DOHH2 (cell line): Measurements from ENCODE around the gene DCAF4.

Experiments
- H3F3A ChIP-seq: fragments of 200-600 bp; sonication (generic), shearing (Covaris generic); 2 replicates; pipeline ENCODE4 v1.6.0; 2016; ENCODE audit warnings: antibody characterized with exemption, mild to moderate bottlenecking; ENCODE audit not compliant: control insufficient read depth, insufficient read depth
- H3K27ac ChIP-seq: fragments of 200-600 bp; sonication (generic); 2 replicates; pipeline ENCODE4 v1.5.1; 2014; ENCODE audit warnings: low read depth, mild to moderate bottlenecking, low read length, moderate library complexity
- H3K27me3 ChIP-seq: fragments of 200-600 bp; sonication (generic); 2 replicates; pipeline ENCODE4 v1.6.1; 2014; ENCODE audit warnings: mild to moderate bottlenecking, low read length, mixed read lengths; ENCODE audit not compliant: control insufficient read depth
- H3K36me3 ChIP-seq: fragments of 200-600 bp; sonication (generic); 2 replicates; pipeline ENCODE4 v1.6.1; 2014; ENCODE audit warnings: mild to moderate bottlenecking, low read length, moderate library complexity, mixed read lengths; ENCODE audit not compliant: control insufficient read depth
- H3K4me1 ChIP-seq: fragments of 200-600 bp; sonication (generic); 2 replicates; pipeline ENCODE4 v1.6.1; 2014; ENCODE audit warnings: mild to moderate bottlenecking, low read length, mixed read lengths; ENCODE audit not compliant: control insufficient read depth
- H3K4me2 ChIP-seq: fragments of 200-600 bp; sonication (generic); 2 replicates; pipeline ENCODE4 v1.6.0; 2014; ENCODE audit warnings: mild to moderate bottlenecking, low read length, moderate library complexity
- H3K4me3 ChIP-seq: fragments of 200-600 bp; sonication (generic); 2 replicates; pipeline ENCODE4 v1.5.1; 2014; ENCODE audit warnings: mild to moderate bottlenecking, low read length, mixed read lengths
- H3K79me2 ChIP-seq: fragments of 200-600 bp; sonication (generic); 2 replicates; pipeline ENCODE4 v1.6.1; 2014; ENCODE audit warnings: mild to moderate bottlenecking, low read length, mixed read lengths; ENCODE audit not compliant: control insufficient read depth
- H3K9me2 ChIP-seq: fragments of 200-600 bp; sonication (generic); replicated peaks from 2 replicates; pipeline ENCODE4 v1.6.1; 2014; ENCODE audit warnings: mild to moderate bottlenecking, low read length, mixed read lengths; ENCODE audit not compliant: control insufficient read depth
- H3K9me3 ChIP-seq: fragments of 200-600 bp; sonication (generic); 2 replicates; pipeline ENCODE4 v1.6.1; 2014; ENCODE audit warnings: antibody characterized with exemption, low read length, mixed read lengths; ENCODE audit not compliant: control insufficient read depth, insufficient read depth
- H4K20me1 ChIP-seq: fragments of 200-600 bp; sonication (generic); 2 replicates; pipeline ENCODE4 v1.6.0; 2014; ENCODE audit warnings: low read depth, mild to moderate bottlenecking, antibody characterized with exemption, low read length, moderate library complexity; ENCODE audit not compliant: control insufficient read depth, insufficient read depth
- EZH2phosphoT487 ChIP-seq: fragments of 200-600 bp; sonication (generic); IDR thresholded peaks from 2 replicates; pipeline ENCODE4 v1.6.1; 2017; ENCODE audit warnings: borderline replicate concordance, mild to moderate bottlenecking, antibody characterized with exemption, low read length, moderate library complexity, mixed read lengths
- TF ChIP-seq, protein P1 (sequence below): fragments of 200-600 bp; sonication (generic); IDR thresholded peaks from one replicate; pipeline ENCODE4 v1.5.1; 2014; ENCODE audit warnings: antibody characterized with exemption, mild to moderate bottlenecking, low read depth, low read length; ENCODE audit not compliant: poor library complexity, severe bottlenecking

Gene DCAF4

DNA sequence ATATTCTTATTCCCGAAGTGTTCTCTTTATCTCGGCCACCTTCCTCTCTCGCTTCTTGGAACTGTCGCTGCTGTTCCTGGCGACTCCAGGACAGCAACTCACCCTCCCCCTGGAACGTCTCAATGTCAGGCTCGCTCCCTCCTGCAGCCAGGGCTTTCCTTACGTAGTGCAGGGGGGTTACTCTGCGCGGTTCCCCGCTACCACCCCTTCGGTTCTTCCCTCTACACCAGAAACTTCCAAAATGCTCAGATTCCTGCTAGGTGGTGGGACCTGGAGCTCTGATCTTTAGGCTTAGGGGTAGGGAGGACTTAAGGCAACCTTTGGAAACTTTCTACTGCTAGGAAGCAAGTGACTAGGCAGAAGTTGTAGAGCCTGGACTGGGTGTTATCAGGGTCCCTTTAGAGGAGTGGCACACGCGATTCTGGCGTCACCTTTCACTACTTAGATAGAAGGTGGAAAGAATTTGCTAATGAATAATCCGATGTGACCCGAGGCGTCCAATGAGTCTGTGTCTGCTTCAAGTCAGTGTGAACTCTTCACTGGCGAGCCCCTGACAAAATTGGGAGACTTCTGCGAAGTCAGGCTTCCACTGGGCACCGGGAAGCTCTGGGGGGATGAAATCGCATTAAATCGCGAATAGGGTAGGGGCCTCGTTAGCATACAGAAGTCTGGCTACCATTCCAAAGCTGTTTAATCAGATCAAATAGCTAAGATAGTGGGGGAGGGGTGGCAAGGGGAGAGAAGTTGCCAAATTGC, 31.5 kb upstream of the DCAF4 start:
- peak overlapping the region; percentile 73 for H3K4me3 ChIP-seq
- H3K4me2 ChIP-seq, result peak overlapping the region; percentile 68
- no peaks in the 10 kb centered on the region for H3K79me2 ChIP-seq
- no peaks in the 10 kb centered on the region for H3F3A ChIP-seq
- no peaks in the 10 kb centered on the region for H3K9me2 ChIP-seq
- H3K27ac ChIP-seq, result no peak overlapping the region
- no peak; the same call in 1 of the 2 replicates for TF ChIP-seq EZH2phosphoT487
- TF ChIP-seq, protein P1, sequence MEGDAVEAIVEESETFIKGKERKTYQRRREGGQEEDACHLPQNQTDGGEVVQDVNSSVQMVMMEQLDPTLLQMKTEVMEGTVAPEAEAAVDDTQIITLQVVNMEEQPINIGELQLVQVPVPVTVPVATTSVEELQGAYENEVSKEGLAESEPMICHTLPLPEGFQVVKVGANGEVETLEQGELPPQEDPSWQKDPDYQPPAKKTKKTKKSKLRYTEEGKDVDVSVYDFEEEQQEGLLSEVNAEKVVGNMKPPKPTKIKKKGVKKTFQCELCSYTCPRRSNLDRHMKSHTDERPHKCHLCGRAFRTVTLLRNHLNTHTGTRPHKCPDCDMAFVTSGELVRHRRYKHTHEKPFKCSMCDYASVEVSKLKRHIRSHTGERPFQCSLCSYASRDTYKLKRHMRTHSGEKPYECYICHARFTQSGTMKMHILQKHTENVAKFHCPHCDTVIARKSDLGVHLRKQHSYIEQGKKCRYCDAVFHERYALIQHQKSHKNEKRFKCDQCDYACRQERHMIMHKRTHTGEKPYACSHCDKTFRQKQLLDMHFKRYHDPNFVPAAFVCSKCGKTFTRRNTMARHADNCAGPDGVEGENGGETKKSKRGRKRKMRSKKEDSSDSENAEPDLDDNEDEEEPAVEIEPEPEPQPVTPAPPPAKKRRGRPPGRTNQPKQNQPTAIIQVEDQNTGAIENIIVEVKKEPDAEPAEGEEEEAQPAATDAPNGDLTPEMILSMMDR, result no peak
- H3K27me3 ChIP-seq, result peaks cover 53% of the 10 kb centered on the region
- no peaks in the 10 kb centered on the region for H3K9me3 ChIP-seq
- no peaks in the 10 kb centered on the region for H4K20me1 ChIP-seq
- H3K36me3 ChIP-seq, result no peaks in the 10 kb centered on the region
- H3K4me1 ChIP-seq, result peaks cover 20% of the 10 kb centered on the region

DNA sequence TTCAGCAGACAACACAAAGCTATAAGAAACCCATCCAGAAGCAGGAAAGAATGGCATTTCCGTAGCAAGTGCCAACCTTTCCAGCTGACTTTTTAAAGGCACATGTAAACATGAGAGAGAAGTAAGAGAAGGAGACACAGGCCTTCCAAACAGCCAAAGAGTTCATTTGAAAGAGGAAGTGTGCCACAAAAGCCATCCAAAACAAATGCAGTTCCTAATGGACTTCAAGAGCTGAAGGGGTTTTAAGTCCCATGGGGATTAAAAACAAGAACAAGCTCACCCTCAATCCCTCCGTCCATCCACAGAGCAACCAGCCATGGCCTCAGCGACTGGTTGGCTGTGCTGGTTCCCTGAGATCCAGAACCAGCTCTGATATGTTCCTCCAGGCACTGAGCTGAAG, 27.8 kb upstream of the DCAF4 start:
- Histone ChIP-seq H3K36me3 (no peaks in the 10 kb centered on the region), H3K9me2 (no peaks in the 10 kb centered on the region), H3F3A (no peaks in the 10 kb centered on the region), H3K27me3 (peaks cover 25% of the 10 kb centered on the region), H3K4me2 (no peak overlapping the region), H3K9me3 (no peaks in the 10 kb centered on the region), H3K4me1 (peaks cover 10% of the 10 kb centered on the region), H3K79me2 (no peaks in the 10 kb centered on the region), H4K20me1 (no peaks in the 10 kb centered on the region), H3K4me3 (no peak overlapping the region), H3K27ac (no peak overlapping the region)
- no peak for TF ChIP-seq EZH2phosphoT487
- TF ChIP-seq, protein P1, result no peak

DNA sequence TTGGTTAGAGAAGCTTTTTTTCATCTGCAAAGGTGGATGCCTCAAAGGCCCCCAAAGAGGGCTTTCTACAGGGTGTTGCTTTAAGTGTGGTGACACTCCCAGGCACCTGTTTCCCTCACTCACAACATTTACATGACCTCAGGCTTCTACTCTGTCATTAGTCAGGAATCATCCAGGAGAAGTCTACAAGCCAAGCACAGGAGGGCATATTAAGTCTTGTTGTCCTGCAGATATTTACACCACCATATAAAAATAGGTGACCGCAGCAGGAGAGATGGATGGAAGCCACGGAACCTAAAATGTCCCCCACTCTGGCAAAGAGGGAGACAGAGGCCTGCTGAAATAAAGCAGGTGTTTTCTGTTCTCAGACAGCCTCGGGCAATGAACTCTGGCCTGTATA, 24.9 kb upstream of the DCAF4 start:
- Histone ChIP-seq H3K4me1 (no peaks in the 10 kb centered on the region), H4K20me1 (no peaks in the 10 kb centered on the region), H3K27ac (no peak overlapping the region), H3K79me2 (no peaks in the 10 kb centered on the region), H3K4me2 (no peak overlapping the region), H3K4me3 (no peak overlapping the region), H3K27me3 (peaks cover 11% of the 10 kb centered on the region), H3K36me3 (no peaks in the 10 kb centered on the region), H3K9me2 (no peaks in the 10 kb centered on the region), H3K9me3 (no peaks in the 10 kb centered on the region), H3F3A (no peaks in the 10 kb centered on the region)
- TF ChIP-seq EZH2phosphoT487, result no peak
- TF ChIP-seq, protein P1, result no peak
